ENCODE measurements around the gene HHAT.

DNA sequence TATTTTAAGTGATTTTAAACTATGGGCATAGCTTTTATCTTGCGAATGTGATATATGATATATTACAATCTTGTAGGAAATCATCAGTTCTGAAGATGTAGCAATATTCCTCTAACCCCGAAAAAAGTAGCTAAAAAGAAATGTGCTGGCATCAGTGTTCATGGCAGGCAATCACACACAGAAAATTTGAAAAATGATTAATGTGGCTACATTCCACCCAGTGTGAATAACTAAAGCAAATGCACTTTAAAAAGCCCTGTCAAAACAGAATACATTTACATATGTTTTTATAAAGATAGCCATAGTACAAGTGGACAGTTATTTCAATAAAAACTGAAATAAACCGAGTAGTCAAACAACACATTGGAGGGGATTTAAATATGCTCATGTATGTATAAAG, 260.2 kb downstream of the HHAT start:
- TF ChIP-seq, protein P1, sequence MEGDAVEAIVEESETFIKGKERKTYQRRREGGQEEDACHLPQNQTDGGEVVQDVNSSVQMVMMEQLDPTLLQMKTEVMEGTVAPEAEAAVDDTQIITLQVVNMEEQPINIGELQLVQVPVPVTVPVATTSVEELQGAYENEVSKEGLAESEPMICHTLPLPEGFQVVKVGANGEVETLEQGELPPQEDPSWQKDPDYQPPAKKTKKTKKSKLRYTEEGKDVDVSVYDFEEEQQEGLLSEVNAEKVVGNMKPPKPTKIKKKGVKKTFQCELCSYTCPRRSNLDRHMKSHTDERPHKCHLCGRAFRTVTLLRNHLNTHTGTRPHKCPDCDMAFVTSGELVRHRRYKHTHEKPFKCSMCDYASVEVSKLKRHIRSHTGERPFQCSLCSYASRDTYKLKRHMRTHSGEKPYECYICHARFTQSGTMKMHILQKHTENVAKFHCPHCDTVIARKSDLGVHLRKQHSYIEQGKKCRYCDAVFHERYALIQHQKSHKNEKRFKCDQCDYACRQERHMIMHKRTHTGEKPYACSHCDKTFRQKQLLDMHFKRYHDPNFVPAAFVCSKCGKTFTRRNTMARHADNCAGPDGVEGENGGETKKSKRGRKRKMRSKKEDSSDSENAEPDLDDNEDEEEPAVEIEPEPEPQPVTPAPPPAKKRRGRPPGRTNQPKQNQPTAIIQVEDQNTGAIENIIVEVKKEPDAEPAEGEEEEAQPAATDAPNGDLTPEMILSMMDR (IDR thresholded peaks at IDR 0.05), result no peak
- no peak for TF ChIP-seq POLR2A (IDR thresholded peaks at IDR 0.05)
